Measurements from ENCODE around the gene HSD17B14.
A peak's percentile ranks its signal among the peaks of the same experiment; 100 is the strongest.

Gene HSD17B14

GRCh38 chr19:48835734-48836088 lies 580 bp downstream of the HSD17B14 start:
- no peak for TF ChIP-seq POLR2AphosphoS5 (IDR thresholded peaks at IDR 0.05; ENCODE audit: low read depth)
- no peak for TF ChIP-seq GABPA (IDR thresholded peaks at IDR 0.05; ENCODE audit: low read depth)
- no peak for TF ChIP-seq SPI1 (IDR thresholded peaks at IDR 0.05; ENCODE audit: borderline replicate concordance, low read depth)
- TF ChIP-seq REST (IDR thresholded peaks at IDR 0.05; ENCODE audit: insufficient replicate concordance, low read depth) = no peak
- peak; percentile 95 for TF ChIP-seq CTCF (IDR thresholded peaks at IDR 0.05; ENCODE audit: insufficient read depth, low read length)

GRCh38 chr19:48833977-48834376 lies 2.3 kb downstream of the HSD17B14 start:
- Histone ChIP-seq H3K27ac (replicated peaks) (no peak overlapping the region), H3K4me3 (replicated peaks; ENCODE audit: insufficient read depth, low read length) (no peak overlapping the region), H3K27me3 (ENCODE audit: insufficient read depth, poor library complexity, severe bottlenecking) (no peaks in the 10 kb centered on the region)
- TF ChIP-seq POLR2AphosphoS5 (IDR thresholded peaks at IDR 0.05; ENCODE audit: low read depth) (no peak), GABPA (IDR thresholded peaks at IDR 0.05; ENCODE audit: low read depth) (no peak), REST (IDR thresholded peaks at IDR 0.05; ENCODE audit: insufficient replicate concordance, low read depth) (no peak), CTCF (IDR thresholded peaks at IDR 0.05; ENCODE audit: insufficient read depth, low read length) (no peak), SPI1 (IDR thresholded peaks at IDR 0.05; ENCODE audit: borderline replicate concordance, low read depth) (no peak)
- DNase-seq (ENCODE audit: low read depth in 1 of 2, low spot score in 1 of 2) = no peak

More at GRCh38 chr19:48835734-48836088, 580 bp downstream of the HSD17B14 start:
- Histone ChIP-seq H3K27me3 (ENCODE audit: insufficient read depth, poor library complexity, severe bottlenecking) (no peaks in the 10 kb centered on the region), H3K27ac (replicated peaks) (no peak overlapping the region), H3K4me3 (replicated peaks; ENCODE audit: insufficient read depth, low read length) (no peak overlapping the region)
- peak; percentile 64 to 93 for DNase-seq (ENCODE audit: low read depth in 1 of 2, low spot score in 1 of 2)

- Histone ChIP-seq H3K27ac (replicated peaks) (no peak overlapping the region), H3K4me3 (replicated peaks; ENCODE audit: insufficient read depth, low read length) (no peak overlapping the region), H3K27me3 (ENCODE audit: insufficient read depth, poor library complexity, severe bottlenecking) (no peaks in the 10 kb centered on the region)
- TF ChIP-seq CTCF (IDR thresholded peaks at IDR 0.05; ENCODE audit: insufficient read depth, low read length) (no peak), GABPA (IDR thresholded peaks at IDR 0.05; ENCODE audit: low read depth) (no peak), SPI1 (IDR thresholded peaks at IDR 0.05; ENCODE audit: borderline replicate concordance, low read depth) (no peak), POLR2AphosphoS5 (IDR thresholded peaks at IDR 0.05; ENCODE audit: low read depth) (no peak), REST (IDR thresholded peaks at IDR 0.05; ENCODE audit: insufficient replicate concordance, low read depth) (no peak)
- DNase-seq (ENCODE audit: low read depth in 1 of 2, low spot score in 1 of 2) = no peak
These were observed 3.2 kb downstream of the HSD17B14 start for GRCh38 chr19:48833049-48833448.

Data from HL-60 (cell line).